Measurements from ENCODE around the gene GOLGA6A.
A peak's percentile ranks its signal among the peaks of the same experiment; 100 is the strongest.
"Not testable (repeated sequence)": the region's sequence is repeated elsewhere in the genome, so short reads cannot be mapped to it uniquely, and the experiment has no call there.

GOLGA6A gene

DNA sequence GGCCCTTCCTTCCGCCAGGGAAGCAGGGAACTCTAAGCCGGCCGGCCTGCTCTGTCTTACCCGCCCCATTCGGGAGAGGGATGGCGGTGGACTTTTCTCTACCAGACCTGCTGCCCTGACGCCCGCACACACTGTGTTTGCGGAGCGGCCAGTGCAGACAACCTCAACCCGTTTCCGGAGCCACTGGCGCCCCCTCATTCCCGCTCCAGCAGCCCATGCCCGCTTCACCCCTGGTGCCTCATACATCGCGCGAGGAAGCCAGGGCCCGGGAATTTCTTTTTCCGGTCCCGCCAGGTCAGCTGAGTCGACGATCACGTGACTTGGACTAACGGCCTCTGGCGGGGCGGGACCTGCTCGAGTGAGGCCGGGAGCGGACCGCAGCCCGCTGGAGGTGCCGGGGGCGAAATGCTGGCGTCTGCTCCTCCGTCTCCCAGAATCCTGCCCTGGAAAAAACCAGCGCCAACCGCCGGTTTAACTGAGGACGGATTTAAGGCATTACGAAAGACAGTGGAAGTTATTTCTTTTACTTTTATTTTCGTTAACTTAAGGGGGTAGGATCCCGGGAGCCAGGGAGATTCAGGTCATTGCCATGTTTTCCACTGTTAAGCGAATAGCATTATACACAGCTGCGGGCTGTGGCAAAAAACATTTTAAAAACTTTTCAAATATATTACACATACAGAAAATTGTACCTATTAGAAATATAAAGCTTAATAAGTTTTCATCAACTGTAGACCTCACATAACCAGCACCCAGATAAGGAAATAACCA is 17.8 kb upstream of the GOLGA6A start:
- peak; percentile 68 for DNase-seq (ENCODE audit: low spot score)

DNA sequence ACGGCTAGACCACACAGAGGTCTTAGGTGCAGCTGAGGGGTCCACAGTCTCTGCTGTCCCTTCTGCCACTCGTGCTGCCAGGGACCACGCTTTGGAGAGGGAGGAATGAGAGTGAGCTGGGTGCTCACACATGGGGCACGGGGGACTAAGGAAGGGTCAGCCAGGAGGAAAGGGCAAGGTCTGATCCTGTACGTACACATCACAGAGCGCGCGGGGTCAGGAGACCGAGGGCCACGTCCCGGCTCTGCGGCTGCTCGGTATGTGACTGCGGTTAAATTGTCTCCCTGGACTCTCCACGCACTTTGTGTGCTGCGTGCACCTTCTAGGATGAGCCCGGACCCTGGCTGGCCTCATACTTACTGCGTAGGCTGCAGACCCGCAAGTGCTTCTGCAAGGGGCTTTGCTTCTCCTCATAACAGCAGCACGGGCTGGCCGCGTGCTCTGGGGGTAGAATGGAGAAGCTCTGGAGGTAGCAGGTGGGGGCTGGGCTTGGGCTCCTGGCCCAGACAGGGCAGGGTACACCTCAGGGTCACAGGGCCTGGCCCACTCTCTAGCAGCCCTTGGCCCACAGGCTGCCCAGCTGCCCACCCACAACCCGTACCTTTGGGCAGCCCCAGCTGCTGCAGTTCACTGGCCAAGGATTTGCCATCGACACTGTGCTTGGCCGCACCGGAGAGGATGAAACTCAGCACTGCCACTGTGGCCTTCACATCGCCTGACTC is 14.6 kb upstream of the GOLGA6A start:
- DNase-seq (ENCODE audit: low spot score): not testable (repeated sequence)

DNA sequence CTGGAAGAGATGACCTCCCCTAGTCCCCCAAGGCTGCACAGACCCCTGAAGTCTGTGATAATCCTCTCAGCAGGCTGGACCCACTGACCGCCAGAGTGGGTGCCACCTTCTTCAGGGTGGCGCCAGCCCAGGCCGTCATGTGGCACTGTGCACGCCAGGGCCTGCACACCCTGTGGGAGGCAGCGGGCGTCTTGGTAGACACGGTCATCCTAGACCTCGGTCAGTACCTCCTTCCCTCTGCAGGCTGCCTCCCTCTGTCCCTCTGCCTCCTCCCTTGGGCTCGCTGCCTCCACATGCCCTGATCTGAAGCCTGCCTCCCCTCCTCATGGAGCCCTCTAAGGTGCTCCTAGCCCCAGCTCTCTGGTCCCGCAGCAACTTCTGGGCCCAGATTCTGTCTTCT is 13.3 kb upstream of the GOLGA6A start:
- not testable (repeated sequence) for DNase-seq (ENCODE audit: low spot score)

DNA sequence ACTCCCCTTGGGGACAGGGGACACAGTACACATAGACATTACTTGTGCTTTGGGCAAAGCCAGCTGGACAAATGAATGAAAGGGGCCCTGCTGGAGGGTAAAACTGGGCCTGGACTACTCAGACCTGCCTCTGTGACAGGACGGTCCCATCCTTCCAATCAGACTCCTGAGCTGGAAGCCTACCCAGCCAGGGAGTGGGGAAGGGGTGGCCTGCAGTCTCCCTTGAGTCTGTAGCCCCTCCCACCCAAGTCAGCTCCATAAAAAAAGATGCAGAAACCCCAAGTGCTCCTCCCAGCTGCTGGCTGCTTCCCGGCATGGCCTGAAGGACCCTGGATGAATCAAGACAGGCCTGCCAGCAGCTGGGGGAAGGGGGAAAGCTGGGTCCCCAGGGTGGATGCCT is 12.2 kb upstream of the GOLGA6A start:
- DNase-seq (ENCODE audit: low spot score): not testable (repeated sequence)

DNA sequence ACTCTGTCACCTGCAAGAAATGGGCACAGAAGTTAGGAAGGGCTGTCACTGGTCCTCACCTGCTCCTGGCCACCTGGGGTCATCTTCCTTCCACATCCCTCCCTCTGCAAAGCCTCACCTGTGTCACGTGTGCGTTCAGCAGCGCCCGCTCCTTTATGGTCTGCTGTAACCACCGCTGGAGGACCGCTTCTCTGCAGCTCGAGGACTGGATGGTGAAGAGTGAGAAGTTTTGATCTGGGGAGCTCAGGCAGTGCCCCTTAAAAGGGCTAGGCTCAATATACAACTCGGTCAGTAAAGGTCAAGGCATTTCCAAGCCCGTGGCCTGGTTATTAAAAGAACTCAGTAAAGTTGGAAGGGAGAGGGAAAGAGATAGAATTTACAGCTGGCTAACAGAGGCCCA is 6.6 kb downstream of the GOLGA6A start:
- not testable (repeated sequence) for DNase-seq (ENCODE audit: low spot score)

DNA sequence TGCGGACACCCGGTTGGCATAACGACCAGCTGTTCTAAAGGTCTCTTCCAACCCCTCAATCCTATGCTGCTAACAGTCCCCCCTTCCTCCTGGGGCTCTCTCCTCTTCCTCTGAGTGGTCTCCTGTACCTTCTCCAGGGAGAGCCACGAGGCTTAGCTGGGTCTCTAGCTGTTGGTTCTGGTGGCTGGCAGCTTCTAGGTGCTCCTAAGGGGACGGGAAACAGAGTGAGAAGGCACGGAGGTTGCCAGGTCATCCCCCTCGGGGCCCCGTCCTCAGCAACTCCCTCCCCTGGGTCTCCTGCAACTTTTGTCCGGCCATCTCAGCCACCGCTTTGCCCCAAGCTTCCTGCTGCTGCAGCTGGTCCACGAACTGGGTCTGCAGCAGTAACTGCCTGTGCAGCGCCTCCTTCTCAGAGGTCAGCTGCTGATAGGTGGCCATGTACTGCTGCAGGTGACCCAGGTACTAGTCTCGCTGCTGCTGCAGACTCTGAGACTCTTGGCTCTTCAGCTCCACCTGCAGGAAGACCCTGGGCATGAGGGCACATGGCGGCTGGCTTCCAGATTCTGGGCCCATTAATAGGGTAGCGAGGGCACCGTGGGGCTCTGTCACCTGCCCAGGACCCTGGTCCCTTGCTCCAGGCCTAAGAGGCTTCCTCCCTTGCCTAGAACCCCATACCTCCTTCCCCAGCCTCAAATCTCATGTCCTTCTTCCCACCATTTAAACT is 9.6 kb downstream of the GOLGA6A start:
- not testable (repeated sequence) for DNase-seq (ENCODE audit: low spot score)

DNA sequence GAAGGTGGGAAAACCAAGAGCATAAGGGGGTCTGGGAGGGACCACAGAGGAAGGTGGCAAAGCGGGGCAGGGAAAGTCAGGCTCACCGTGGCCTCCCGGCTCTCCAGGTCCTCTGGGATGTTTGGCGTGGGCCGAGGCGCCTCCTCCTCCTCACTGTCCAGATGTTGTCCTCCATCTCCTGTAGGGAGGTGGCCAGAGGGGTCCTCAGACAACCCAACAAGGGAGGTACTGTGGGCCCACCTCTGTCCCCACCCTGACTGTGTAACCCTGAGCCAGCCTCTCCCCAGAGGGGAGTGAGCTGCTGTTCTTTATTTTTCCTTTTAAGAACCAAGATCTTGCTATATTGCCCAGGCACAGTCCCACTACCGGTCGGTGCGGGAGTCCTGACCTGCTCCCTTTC is 10.2 kb downstream of the GOLGA6A start:
- DNase-seq (ENCODE audit: low spot score): not testable (repeated sequence)

DNA sequence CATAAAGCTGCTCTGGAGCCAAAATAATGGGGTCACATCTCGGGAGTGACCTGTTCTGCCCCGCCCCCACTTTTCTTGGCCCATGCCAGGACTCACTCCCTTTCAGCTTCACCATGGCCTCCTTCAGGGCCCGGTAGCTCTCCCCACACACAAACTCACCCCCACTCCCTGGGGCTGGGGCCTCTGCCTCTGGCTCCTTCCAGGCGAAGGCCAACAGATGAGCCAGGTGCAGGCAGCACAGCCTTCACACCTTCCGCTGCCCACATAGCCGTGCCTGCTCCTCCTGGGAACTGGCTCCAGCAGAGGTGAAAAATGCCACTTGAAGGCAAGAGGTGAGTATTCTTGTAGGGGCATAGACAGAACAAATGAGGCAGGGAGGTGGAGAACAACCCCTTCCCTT is 10.7 kb downstream of the GOLGA6A start:
- DNase-seq (ENCODE audit: low spot score): not testable (repeated sequence)

DNA sequence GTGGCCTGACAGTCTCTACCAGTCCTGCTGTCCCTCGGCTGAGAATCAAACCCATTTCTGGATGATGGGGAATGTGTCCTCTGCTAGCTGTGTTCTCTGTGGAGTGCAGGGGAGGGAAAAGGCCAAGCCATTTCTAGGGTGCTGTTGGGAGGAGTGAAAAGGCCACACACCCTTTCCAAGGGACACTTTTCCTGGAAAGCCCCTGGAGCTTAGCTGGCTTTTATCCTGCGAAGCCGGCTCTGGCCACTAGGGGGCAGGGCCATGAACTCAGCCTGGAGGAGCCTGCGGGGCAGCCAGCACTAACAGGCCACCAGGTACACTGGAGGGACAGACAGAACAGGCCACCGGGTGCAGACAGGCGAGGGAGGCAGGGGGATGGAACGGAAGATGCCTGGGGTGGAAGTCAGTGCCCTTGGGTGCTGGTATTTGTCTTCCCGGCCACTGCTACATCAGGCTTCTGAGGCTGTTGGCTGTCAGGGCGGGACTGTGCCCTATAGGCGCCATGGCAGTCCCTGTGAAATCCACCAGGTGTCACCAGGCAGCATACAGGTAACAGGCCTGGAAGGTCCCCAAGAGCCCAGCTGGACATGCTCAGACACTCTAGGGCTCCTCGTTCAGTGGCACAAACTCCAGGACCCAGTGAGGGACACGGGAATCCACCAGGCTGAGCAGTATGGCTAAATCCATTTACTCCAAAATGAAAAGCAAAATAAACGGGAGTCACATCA is 16.5 kb downstream of the GOLGA6A start:
- not testable (repeated sequence) for DNase-seq (ENCODE audit: low spot score)

DNA sequence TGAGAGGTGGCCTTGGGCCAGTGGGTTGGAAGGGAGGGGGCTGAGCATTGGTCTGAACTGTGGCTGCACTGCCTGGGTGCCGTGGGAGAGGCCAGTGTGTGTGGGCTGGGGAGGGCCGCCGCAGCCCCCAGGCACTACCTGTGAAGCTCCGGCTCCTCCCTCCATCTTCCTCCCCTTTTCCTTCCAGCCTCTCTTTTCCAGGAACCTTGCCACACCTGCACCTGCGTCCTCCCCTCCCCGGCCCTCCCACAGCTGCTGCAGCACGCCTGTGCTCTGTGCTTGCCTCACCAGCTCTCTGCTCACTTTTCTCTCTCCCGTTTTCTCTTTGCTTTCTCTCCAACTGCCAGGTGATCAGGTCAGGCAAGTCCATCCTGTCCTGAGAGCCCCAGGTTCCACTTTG is 17.5 kb downstream of the GOLGA6A start:
- DNase-seq (ENCODE audit: low spot score): not testable (repeated sequence)

DNA sequence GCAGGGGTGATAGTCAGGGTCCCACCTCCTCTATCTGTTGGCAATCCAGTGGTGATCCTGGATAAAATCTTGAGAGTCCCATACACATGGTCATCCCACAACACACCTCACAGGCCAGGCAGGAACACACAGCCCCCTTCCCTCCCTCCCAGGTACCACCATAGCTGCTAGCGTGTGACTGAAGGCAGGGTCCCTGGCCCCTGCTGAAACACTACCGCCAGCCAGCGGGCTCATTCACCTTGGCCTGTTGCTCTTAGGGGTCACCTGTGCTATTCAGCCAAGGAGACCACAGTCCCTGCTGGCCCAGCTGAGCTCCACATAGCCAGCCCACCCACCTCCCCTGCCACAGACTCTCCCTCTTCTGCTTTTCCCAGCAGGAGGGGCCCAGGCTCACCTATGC is 18.2 kb downstream of the GOLGA6A start:
- DNase-seq (ENCODE audit: low spot score): not testable (repeated sequence)

DNA sequence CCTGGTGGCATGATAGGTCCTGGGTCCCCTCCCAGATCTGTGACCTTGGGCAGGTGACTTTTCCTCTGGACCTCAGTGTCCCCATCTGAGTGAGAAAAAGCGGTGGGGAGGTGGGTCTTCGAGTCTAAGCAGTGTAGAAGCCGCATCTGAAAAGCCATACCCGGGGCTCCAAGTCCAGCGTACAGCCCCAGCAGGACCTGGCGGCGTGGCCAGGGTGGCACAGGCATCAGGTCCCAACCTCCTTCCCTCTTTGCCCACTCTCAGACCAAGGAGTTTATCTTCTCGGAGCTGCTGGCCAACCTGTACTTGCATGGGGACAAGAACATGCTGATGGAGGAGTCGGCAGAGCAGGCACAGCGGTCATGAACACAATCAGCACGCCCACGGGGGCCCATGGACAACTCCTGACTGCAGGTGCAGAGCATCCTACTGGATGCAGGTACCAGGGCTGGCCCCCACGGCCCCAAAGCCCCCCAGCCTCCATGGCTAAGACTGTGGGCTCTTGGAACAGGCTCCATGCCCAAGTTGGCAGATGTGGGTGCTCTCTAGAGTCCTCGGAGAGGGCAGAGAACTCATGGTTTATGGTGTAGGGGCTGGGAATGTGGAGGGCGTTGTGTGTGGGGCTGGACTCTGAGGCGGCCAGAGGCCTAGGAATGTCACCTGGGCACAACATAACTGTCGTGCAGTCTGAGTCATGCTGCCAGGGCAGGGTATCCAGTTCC is 18.8 kb downstream of the GOLGA6A start:
- DNase-seq (ENCODE audit: low spot score): not testable (repeated sequence)

DNA sequence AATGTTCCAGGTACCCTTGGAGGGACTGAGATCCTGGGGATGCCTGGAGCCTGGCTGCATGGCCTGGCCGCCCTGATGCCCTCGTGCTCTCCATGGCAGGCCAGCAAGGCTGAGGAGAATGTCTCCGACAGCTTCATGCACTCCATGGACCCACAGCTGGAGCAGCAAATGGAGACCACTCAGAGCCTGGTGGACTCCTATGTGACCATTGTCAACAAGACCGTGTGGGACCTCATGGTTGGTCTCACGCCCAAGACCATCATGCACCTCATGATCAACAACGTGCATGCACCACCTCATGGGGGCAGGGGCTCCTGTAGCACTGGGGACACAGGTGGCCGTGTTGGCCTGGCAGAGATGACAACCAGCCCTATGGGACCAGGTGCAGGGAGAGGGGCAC is 19.7 kb downstream of the GOLGA6A start:
- no peak for DNase-seq (ENCODE audit: low spot score)

DNA sequence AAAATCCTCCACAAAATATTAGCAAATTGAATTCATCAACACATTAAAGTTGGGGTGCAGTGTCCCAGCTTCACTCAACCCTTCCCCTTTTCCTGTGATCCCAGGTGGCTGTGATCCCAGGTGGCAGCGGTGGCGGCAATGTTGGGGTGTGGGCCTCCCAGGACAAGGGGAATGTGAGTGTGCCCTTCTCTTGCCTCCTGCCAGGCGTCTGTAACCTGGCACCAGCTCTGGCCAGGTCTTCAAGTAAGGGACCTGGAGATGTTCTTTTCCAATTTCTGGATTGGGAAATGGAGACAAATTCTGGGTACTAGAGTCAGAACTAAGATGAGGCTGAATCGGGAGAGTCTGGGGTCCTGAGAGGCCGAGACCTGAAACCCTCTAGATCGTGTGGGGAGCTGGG is 20.1 kb downstream of the GOLGA6A start:
- DNase-seq (ENCODE audit: low spot score): no peak

DNA sequence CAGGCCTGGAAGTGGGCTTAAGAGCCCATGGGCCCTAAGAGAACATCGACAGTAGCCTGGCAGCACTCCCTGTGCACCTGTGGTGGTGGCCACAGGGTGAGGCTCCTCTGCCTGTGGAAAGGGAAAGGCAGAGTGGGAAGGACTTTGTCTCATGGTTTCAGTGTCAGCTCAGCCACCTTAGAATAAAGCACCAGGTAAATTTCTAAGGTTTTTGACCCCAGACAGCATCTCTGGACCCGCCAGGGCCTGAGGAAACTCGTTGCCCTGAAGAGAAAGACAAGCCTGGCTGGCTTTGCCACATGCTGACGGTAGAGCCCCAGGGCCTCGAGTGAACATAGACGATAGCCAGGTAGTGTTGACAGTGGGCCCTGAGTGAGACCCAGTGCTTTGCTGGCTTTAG is 22.1 kb downstream of the GOLGA6A start:
- no peak for DNase-seq (ENCODE audit: low spot score)

DNA sequence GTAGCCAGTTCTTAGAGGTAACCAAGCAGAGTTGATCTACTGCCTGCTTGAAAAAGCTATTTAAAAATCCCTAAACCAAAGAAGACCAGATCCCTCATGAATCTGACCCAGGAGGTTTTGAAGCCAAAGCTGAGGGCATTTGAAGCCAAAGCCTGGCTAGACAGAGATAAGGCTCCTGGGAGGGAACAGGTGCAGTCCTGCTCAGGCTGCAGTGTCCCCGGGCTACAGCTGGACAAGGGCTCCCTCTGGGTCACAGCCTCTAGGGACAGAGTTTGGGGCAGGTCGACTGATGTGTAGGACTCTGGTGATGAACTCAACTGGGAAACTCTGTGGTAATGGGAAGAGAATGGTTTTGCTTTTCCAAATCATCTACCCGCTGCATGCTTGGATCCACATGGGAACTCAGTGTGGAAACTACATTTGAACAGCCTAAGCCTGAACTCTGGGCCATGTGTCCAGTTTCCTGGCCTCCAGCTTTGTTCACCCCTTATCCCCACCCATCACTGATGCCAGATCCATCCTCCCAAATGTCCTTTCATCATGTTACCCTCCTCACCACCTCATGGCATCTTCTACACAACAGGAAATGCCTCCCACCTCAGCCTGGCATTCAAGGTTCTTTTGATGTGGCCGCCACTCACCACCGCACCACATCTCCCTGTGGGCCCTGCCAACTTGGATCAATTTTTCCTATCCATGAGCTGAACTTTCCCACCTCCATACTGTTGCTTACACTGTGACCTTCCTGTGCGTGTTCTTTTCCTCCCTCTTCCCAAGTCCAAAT is 23.1 kb downstream of the GOLGA6A start:
- not testable (repeated sequence) for DNase-seq (ENCODE audit: low spot score)

DNA sequence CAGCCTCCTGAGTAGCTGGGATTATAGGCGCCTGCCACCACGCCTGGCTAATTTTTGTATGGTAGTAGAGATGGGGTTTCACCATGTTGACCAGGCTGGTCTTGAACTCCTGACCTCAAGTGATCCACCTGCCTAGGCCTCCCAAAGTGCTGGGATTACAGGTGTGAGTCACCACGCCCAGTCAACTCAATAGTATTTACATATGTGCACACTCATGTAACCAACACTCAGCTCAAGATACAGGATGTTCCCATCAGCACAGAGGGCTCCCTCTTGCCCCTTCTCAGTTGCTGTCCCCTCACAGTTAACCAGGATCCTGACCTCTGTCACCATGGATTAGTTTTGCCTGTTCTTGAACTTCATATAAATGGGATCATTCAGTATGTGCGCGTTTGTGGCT is 26.0 kb downstream of the GOLGA6A start:
- peak; percentile 40 for DNase-seq (ENCODE audit: low spot score)

DNA sequence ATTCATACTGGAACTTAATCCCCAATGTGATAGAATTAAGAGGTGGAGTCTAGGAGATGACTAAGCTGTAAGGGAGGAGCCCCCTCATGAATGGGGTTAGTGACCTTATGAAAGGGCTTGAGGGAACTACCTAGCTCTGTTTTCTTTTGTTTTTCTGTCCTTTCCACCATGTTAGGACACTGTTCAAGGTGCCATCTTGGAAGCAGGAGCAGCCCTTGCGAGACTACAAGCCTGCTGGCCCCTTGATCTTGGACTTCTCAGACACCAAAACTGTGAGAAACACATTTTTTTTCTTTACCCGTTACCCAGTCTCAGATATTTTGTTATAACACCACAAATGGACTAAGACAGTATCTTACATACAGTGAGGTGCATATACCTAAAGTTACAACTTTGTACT is 26.5 kb downstream of the GOLGA6A start:
- DNase-seq (ENCODE audit: low spot score): peak; percentile 8

DNA sequence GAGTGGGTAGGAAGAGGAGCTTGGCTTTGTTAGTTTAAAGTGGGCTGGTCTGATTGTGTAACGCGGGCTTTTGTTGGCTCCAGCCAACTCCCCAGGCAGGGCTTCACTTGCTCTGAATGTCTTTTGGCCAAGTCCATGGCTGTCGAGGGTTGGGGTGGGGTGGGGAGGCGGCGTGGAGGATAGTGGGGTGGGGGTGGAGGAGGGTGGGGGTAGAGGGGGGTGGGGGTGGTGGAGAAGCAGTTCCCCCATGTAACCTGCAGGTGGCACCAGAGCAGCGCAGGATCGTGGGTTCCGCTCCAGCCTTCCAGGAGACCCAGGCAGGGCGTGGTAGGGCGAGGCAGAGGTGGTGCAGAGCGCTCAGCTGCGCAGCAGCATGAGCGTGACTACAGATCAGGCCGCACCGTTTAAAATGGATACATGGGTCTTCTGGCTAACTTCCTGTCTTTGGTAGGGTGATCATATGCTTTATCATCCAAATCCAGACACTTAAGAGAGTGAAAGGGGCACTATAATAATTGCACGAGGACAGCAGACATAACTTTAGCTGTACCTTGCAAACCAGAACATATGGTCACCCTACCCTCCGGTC is 28.3 kb downstream of the GOLGA6A start:
- DNase-seq (ENCODE audit: low spot score): peak; percentile 58

DNA sequence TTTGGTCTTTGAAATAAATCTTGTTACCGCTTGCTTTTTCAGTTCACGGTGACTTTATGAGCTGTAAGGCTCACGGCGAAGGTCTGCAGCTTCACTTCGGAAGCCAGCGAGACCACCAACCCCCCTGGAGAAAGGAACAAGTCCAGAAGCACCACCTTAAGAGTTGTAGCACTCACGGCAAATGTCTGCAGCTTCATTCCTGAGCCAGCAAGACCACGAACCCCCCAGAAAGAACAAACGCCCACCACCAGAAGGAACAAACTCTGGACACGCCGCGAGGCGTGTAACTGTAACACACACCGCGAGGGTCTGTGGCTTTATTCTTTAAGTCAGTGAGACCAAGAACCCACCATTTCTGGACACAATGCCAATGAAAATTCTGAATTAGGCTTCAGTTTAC is 28.8 kb downstream of the GOLGA6A start:
- no peak for DNase-seq (ENCODE audit: low spot score)

All from RKO (cell line).